Renal pelvis (tissue), 4 donors: Measurements from ENCODE around the gene KLHL26. TPM values are rescaled to one million over a fixed set of nuclear protein-coding genes. Genes with fewer than 3 reads are reported as not detected.
"Not testable (repeated sequence)": the region's sequence is repeated elsewhere in the genome, so short reads cannot be mapped to it uniquely, and the experiment has no call there.

Experiments used
- DNase-seq: peaks from one replicate; pipeline ENCODE4 v3.0.0-alpha.2; 2013
- polyA plus RNA-seq, 3 donors: library from polyadenylated mRNA; unstranded; fragments of 120-200 nt; gene quantifications; one replicate each; pipeline ENCODE4 v1.2.1, GENCODE V29; 2013; ENCODE audit not compliant: insufficient read length in 3 of 3

KLHL26 gene
- polyA plus RNA-seq, 3 donors: 7.6 to 11.0 (median 8.7) TPM

GRCh38 chr19:18597809-18598660, 38.8 kb upstream of the KLHL26 start:
- no peak for DNase-seq

GRCh38 chr19:18599485-18599884, 37.3 kb upstream of the KLHL26 start:
- DNase-seq: no peak

GRCh38 chr19:18600692-18601397, 36.0 kb upstream of the KLHL26 start:
- DNase-seq: not testable (repeated sequence)

DNA sequence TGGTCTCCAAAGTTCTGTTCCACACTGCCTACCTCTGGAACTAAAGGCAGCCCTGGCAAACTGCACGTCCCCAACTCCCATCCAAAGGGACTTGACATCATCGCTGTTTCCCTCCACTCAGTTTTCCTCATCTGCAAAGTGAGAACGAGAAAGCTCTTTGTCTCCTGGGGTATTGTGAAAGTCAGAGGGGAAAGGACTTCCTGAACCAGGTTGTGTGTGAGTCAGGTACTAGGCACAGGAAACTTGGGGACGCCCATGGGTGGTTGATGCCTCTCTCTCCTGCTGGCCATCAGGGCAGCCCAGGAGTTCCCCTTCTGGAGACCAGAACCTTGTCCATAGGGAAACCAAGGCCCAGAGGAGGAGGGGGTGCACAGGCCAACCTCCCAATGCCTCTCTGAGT, 35.0 kb upstream of the KLHL26 start:
- no peak for DNase-seq

DNA sequence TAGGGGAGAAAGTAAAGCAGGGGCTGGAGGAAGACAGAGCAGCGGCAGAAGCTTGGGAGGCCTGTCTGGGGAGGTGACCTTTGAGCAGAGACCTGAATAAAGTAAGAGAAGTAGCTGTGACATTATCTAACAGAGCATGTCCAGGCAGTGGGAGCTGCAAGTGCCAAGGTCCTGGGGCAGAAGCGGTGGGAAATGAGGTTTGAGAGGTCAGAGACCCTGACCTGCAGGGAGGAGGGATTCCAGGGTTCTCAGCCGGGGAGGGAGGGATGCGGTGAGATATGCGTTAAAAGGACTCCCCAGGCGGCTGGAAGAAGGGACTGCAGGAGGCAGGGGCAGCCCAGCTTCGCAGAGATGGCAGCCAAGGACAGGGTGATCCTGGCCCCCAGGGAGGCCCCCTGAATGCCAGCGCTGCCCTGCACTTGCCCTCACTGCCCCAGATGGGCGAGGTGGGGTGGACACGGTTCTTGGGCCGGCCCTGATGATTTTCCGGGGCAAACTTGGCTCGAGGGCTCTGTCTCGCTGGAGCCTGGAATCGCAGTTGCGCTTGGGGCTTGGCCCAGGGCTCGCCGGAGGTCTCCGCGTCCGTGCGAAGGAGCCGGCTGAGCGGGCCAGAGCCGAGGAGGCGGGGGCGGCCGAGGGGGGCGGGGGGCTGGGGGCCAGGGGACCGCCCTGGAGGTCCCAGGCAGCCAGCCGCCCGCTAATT, 33.4 kb upstream of the KLHL26 start:
- DNase-seq: no peak

DNA sequence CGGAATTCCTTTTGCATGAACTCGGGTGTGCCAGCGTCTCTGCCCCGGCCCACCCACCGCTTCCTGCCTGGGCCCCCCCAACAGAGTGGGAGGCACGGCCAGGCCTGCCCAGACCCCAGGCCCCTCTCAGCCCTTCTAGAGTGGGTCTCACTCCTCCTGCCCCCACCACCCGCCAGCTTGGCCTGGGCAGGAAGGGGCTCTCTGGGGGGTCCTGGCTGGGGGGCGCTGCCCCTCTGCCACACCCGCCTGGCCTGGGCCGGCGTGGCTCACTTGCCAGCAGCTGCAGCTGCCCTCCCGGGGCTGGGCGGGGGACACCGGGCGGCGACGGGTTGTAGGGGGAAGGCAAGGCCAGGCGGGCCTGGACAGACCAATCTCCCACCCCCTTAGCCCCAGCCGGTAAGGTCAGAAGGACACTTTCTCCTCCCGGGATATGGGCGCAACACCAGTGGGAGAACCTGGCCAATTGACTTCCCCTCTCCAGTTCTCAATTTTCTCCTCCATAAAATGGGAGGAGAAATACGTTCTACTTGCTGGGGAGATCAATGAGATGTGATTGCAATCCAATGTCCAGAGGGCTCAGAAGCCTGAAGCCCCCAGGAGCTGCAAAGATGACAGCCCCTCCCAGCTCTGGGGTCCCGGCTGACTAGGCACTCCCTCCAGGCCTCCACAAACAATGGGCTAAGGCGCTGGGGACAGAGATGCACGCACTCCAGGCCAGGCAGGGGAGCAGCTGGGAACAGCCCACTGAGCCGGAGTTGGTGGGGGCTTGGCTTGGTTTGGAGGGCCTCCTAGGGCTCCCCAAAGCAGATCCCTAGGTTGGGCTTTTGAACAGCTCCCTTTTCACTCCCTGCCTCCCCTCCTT, 32.6 kb upstream of the KLHL26 start:
- DNase-seq: no peak

- DNase-seq: no peak
Observed at GRCh38 chr19:18604820-18605159, 32.0 kb upstream of the KLHL26 start.

DNA sequence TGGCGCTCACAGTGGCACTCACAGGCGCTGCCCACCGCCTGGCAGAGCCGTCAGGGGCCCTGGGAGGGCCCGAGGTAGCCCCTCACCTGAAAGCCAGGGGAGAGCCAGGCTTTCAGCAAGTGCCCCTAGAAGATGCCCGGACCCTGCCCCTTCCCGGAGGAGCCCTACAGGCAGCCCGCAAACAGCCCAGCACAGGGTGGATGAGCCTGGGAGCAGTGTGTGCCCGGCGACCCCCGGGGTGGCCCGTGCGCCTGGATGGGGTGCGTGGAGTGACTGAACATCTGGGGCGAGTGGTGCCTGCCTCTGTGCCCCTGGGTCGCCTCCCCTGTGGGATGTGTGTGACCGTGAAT, 31.7 kb upstream of the KLHL26 start:
- DNase-seq: no peak

DNA sequence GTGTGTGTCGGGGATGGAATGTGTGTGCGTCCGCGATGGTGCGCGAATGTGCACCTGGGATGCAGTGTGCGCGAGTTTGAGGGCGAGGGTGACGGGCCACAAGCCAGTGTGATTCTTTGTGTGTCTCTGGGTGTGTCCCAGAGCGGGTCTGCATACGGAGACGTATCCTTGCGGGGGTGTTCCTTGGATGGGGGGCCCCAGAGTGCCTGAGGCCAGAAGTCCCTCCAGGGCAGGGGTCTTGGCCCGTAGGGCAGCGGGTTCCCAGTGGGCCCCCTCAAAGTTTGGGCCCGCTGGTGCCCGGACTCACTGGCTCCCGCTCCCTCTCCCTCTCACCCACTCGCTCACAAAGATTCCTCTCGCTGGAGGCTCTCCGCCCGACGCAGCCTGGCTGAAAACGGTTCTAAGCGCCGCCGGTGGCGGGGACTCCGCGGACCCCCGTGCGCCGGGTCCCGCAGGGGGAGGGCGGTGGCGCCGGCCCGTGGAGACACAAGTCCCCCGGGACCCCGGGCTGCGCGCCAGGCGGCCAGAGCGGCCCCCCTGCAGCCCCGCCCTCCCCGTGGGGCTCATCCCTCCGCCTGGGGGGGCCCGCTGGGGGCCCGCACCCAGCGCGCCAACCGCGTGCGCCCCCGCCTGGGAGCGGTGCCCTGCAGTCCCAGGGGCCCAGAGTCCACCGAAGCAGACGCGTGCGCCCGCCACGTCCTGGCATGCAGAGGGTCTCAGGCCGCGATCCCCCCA, 31.1 kb upstream of the KLHL26 start:
- no peak for DNase-seq

GRCh38 chr19:18606281-18607225, 30.3 kb upstream of the KLHL26 start, which contains the start of gene CRLF1:
Gene CRLF1 (minus strand): TSS chr19:18606799. CDS start chr19:18606656, 143 bp downstream.
- no peak for DNase-seq

DNA sequence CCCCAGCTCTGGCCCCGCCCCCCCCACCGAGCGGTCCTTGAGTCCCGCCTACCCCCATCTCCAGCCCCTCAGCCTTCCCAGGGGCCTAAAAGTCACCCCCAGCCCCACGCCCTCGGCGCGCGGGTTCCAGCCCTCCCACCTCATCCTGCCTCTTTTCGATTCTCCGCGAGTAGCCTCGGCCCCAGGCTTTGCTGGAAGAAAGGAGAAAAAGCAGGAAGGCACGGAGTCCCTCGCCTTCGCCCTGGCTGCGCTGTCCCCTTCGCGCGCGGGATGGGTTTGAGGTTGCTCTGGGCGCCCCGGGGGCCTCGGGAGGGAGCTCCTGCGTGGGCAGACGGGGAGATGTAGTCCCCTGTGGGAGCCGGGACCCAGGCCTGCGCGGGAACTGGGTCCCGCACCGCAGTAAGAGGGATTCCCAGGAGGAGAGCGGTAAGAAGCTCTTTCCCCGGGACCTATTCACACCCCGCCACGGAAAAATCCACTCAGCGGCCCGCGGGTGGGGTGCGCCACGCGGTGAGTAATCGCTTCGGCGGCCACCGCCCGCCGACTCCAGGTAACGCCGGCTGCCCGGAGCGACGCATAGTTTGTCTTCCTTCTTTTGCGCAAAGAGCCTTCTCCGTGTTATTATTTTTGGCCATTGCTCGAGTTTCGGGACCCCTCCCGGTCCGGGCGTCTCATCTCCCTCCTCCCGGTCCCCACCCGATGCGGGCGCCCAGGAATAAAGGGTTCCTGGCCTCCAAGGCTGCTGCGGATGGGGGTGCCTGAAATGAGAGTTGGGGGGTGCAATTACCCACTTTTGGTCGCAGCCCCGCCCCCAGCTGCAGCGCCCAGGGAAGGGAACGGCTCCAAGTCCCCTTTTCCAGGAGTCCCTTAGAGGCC, 29.4 kb upstream of the KLHL26 start:
- no peak for DNase-seq

DNA sequence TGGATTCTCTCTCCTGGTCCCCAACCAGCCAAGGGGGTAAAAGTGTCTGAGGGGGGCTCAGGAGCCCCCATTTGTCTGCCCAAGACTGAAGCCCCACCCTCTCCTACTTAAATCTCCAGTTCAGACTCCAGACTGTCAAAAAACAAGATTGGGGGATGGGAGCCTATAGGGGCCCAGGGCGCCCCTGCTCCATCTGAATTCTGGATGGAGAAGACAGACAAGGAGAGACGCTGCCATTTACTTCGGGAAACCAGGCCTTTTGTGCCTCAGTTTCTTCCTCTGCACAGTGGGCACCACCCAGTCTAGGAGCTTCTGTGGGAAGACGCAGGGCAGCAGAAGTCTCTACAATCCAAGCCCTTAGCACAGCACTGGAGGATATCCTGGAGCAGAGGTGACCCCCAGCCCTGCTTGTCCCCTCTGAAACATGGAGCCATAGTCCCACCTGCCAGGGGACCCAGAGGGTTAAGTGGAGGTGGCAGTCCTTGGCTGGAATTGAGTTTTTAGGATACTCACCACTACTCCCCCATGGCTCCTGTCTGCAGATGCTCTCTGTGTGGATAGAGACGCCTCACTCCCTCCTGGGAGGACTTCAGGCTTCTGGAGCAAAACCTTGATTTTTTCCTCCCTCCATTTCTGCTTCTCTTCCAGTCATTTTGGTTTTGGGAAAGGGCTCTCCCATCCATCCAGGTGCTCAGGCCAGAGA, 28.6 kb upstream of the KLHL26 start:
- DNase-seq: no peak

- DNase-seq: no peak
Observed at GRCh38 chr19:18608805-18609716, 27.8 kb upstream of the KLHL26 start.

- DNase-seq: no peak
Observed at GRCh38 chr19:18609717-18610051, 27.1 kb upstream of the KLHL26 start.

- DNase-seq: no peak
Observed at GRCh38 chr19:18610245-18610555, 26.6 kb upstream of the KLHL26 start.

DNA sequence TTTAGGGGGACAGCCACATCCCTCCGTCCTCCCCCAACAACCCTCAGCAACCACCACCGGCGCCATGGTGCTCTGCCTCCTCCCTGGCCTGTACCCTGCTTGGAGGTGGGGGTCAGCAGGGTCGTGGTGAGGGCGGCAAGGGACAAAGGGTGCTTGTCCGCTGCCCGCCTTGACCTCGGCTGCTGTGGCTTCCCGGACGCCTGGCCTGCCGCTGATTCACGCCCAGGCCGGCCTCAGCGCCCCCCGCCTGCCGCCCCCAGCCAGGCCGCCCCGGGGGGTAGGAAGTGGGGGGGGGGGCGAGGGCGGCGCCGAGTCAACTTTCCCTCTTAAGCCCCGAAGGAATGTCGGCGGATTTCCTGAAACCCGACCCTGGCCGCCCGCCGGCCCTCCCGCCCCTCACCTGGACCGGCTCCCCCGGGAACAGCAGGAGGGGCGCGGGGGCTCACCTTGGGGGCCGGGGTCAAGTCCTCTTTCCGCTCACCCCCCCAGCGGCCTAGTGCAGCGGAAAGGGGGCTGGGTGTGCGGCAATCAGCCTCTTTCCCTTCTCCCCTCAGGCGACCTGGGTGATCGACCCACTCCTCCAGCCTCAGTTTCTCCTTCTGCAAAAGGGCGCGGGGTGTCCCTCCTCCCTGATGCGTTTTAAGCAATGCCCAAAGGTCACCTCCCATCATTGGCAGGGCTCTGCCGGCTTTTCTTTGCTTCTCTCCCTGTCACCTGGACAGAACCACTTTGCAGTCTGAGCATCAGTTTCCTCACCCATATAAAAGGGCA, 26.1 kb upstream of the KLHL26 start:
- DNase-seq: no peak
